Measurements from ENCODE around the gene FOXP1.

- TF ChIP-seq POLR2A (IDR thresholded peaks at IDR 0.05) (no peak), CTCF (IDR thresholded peaks at IDR 0.05) (no peak), POLR2AphosphoS5 (IDR thresholded peaks at IDR 0.05) (no peak), EP300 (IDR thresholded peaks at IDR 0.05) (no peak)
Measured at GRCh38 chr3:71110385-71111222, 472.9 kb downstream of the FOXP1 start.
